Suprapubic skin (tissue), 4 donors: ENCODE measurements around the gene ACOX1. TPM values are rescaled to one million over a fixed set of nuclear protein-coding genes. Genes with fewer than 3 reads are reported as not detected.

Experiments used
- DNase-seq, 2 donors: peaks; one replicate each; pipeline ENCODE4 v3.0.0-alpha.2; 2019; ENCODE audit warnings: low spot score in 2 of 2
- H3K27ac ChIP-seq: fragments of 200-600 bp; sonication (generic); one replicate; pipeline ENCODE4 v1.5.1; 2019
- H3K27me3 ChIP-seq: fragments of 200-600 bp; sonication (generic); one replicate; pipeline ENCODE4 v1.5.1; 2019
- H3K36me3 ChIP-seq: fragments of 200-600 bp; sonication (generic); one replicate; pipeline ENCODE4 v1.5.1; 2019
- H3K4me1 ChIP-seq: fragments of 200-600 bp; sonication (generic); one replicate; pipeline ENCODE4 v1.5.1; 2019
- H3K4me3 ChIP-seq: fragments of 200-600 bp; sonication (generic); one replicate; pipeline ENCODE4 v1.5.1; 2019; ENCODE audit warnings: mild to moderate bottlenecking
- H3K9me3 ChIP-seq: fragments of 200-600 bp; sonication (generic); one replicate; pipeline ENCODE4 v1.5.1; 2019
- CTCF ChIP-seq, 2 donors: fragments of 200-600 bp in 1 of 2; fragments of 450-650 bp in 1 of 2; sonication (generic) in 1 of 2; IDR thresholded peaks; one replicate each; pipeline ENCODE4 v1.5.1; 2016 to 2019; ENCODE audit warnings: antibody characterized with exemption in 2 of 2, mild to moderate bottlenecking in 1 of 2, moderate library complexity in 1 of 2
- EP300 ChIP-seq: sonication (generic); formaldehyde crosslinking; IDR thresholded peaks from one replicate; pipeline ENCODE4 v1.6.1; 2017; ENCODE audit warnings: antibody characterized with exemption
- POLR2A ChIP-seq, 2 donors: fragments of 450-650 bp; IDR thresholded peaks; one replicate each; pipeline ENCODE4 v1.6.1; 2017; ENCODE audit warnings: antibody characterized with exemption in 2 of 2, mild to moderate bottlenecking in 2 of 2, moderate library complexity in 2 of 2
- POLR2AphosphoS5 ChIP-seq, 3 donors: sonication (generic); formaldehyde crosslinking; IDR thresholded peaks; one replicate each; pipeline ENCODE4 v1.6.1; 2017; ENCODE audit warnings: antibody characterized with exemption in 3 of 3
- WGBS: methylation state at CpG from one replicate; pipeline ENCODE4 v1.1.5; 2018; 5-methylcytosine and 5-hydroxymethylcytosine counted together
- total RNA-seq, 4 donors: library from RNA; depleted of rRNA; stranded (reverse); fragments of >200 nt; gene quantifications; one replicate each; pipeline ENCODE4 v1.1.0, GENCODE V29; 2016

Gene ACOX1
- total RNA-seq, 4 donors from 2014 or later: 59.6 to 89.7 (median 71.5) TPM

- peaks cover 19% of the 10 kb centered on the region for H3K36me3 ChIP-seq
- DNase-seq: no peak
Measured at GRCh38 chr17:75922963-75923874, 55.7 kb downstream of the ACOX1 start.

GRCh38 chr17:75922173-75922961 lies 56.6 kb downstream of the ACOX1 start:
- no peak overlapping the region for H3K4me3 ChIP-seq
- peaks cover 27% of the 10 kb centered on the region for H3K36me3 ChIP-seq
- H3K9me3 ChIP-seq: no peaks in the 10 kb centered on the region
- WGBS: 92% methylated on average over 14 of the region's 18 CpGs
- peaks cover 12% of the 10 kb centered on the region for H3K4me1 ChIP-seq
- no peak overlapping the region for H3K27ac ChIP-seq
- no peak for DNase-seq
- H3K27me3 ChIP-seq: no peaks in the 10 kb centered on the region
- TF ChIP-seq POLR2A (IDR thresholded peaks at IDR 0.05) (no peak), POLR2AphosphoS5 (IDR thresholded peaks at IDR 0.05) (no peak), EP300 (no peak), CTCF (IDR thresholded peaks at IDR 0.05) (no peak)

More at GRCh38 chr17:75922963-75923874, 55.7 kb downstream of the ACOX1 start:
- Histone ChIP-seq H3K27me3 (no peaks in the 10 kb centered on the region), H3K9me3 (no peaks in the 10 kb centered on the region), H3K4me3 (no peak overlapping the region), H3K27ac (no peak overlapping the region), H3K4me1 (peaks cover 17% of the 10 kb centered on the region)
- TF ChIP-seq POLR2AphosphoS5 (IDR thresholded peaks at IDR 0.05): no peak
- no peak for TF ChIP-seq POLR2A (IDR thresholded peaks at IDR 0.05)
- no peak for TF ChIP-seq EP300
- TF ChIP-seq CTCF (IDR thresholded peaks at IDR 0.05): no peak
- WGBS: 68% methylated on average over 15 of the region's 19 CpGs

DNA sequence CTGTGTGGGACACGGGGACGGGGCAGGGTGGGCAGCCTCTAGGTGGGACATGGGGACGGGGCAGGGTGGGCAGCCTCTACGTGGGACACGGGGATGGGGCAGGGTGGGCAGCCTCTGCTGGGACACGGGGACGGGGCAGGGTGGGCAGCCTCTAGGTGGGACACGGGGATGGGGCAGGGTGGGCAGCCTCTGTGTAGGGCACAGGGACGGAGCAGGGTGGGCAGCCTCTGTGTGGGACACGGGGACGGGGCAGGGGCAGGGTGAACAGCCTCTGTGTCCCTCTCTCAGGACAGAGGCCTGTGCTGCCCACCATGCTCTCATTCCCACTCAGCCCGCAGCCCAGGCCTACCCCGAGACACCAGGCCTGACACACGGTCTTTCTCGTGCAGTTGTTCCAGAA lies 57.4 kb downstream of the ACOX1 start:
- peaks cover 29% of the 10 kb centered on the region for H3K36me3 ChIP-seq
- TF ChIP-seq POLR2A (IDR thresholded peaks at IDR 0.05): no peak
- TF ChIP-seq CTCF (IDR thresholded peaks at IDR 0.05): no peak
- no peak for TF ChIP-seq EP300
- no peak for TF ChIP-seq POLR2AphosphoS5 (IDR thresholded peaks at IDR 0.05)
- no peak overlapping the region for H3K27ac ChIP-seq
- WGBS: 92% methylated on average over 8 of the region's 15 CpGs
- no peaks in the 10 kb centered on the region for H3K27me3 ChIP-seq
- no peak overlapping the region for H3K4me3 ChIP-seq
- peaks cover 8% of the 10 kb centered on the region for H3K4me1 ChIP-seq
- no peaks in the 10 kb centered on the region for H3K9me3 ChIP-seq
- DNase-seq: no peak

GRCh38 chr17:75920045-75920560 lies 58.9 kb downstream of the ACOX1 start:
- WGBS: 87% methylated on average over 9 of the region's 11 CpGs
- H3K9me3 ChIP-seq: no peaks in the 10 kb centered on the region
- no peak overlapping the region for H3K27ac ChIP-seq

GRCh38 chr17:75919611-75920010 lies 59.4 kb downstream of the ACOX1 start:
- H3K27me3 ChIP-seq: no peaks in the 10 kb centered on the region
- no peak overlapping the region for H3K27ac ChIP-seq
- DNase-seq: no peak
- no peaks in the 10 kb centered on the region for H3K9me3 ChIP-seq
- H3K4me1 ChIP-seq: peaks cover 8% of the 10 kb centered on the region
- no peak overlapping the region for H3K4me3 ChIP-seq
- peaks cover 32% of the 10 kb centered on the region for H3K36me3 ChIP-seq
- WGBS: 90% methylated on average over 19 of the region's 22 CpGs
- TF ChIP-seq EP300: no peak
- no peak for TF ChIP-seq CTCF (IDR thresholded peaks at IDR 0.05)
- TF ChIP-seq POLR2A (IDR thresholded peaks at IDR 0.05): no peak
- TF ChIP-seq POLR2AphosphoS5 (IDR thresholded peaks at IDR 0.05): no peak

More at GRCh38 chr17:75920045-75920560, 58.9 kb downstream of the ACOX1 start:
- H3K4me3 ChIP-seq: no peak overlapping the region
- TF ChIP-seq POLR2A (IDR thresholded peaks at IDR 0.05): no peak
- H3K36me3 ChIP-seq: peaks cover 29% of the 10 kb centered on the region
- peaks cover 8% of the 10 kb centered on the region for H3K4me1 ChIP-seq
- DNase-seq: no peak
- no peaks in the 10 kb centered on the region for H3K27me3 ChIP-seq
